Panc1 (cell line): Measurements from ENCODE around the gene GPC3. TPM values are rescaled to one million over a fixed set of nuclear protein-coding genes. Genes with fewer than 3 reads are reported as not detected.

Experiments used
- ATAC-seq: fragments of 200-7000 bp; cut with Tn5 transposase; 2 replicates; pipeline ENCODE4 v1.9.1; 2020; ENCODE audit warnings: mild to moderate bottlenecking, moderate library complexity
- BruUV-seq: library from RNA; stranded (reverse); fragments of 400-500 nt; replicated peaks from 2 replicates; lab custom pipeline; 2021; lab: Mats Ljungman, UMichigan
- CTCF ChIA-PET: fragments of 300-600 bp; sonication (Branson Sonifier 250); formaldehyde crosslinking; loops from one replicate; lab custom pipeline; 2022; ENCODE audit warnings: antibody characterized with exemption; lab: Charles Lee
- POLR2A ChIA-PET: fragments of 300-600 bp; sonication (Branson Sonifier 250); formaldehyde crosslinking; loops from one replicate; lab custom pipeline; 2022; ENCODE audit warnings: antibody characterized with exemption; lab: Charles Lee
- DNase-seq: peaks from one replicate; pipeline ENCODE4 v3.0.0-alpha.2; 2010; ENCODE audit warnings: low read depth, low spot score
- H3K27ac ChIP-seq: 2 replicates; pipeline ENCODE4 v1.5.1; 2011; ENCODE audit warnings: mild to moderate bottlenecking, low read length, inconsistent platforms
- H3K27me3 ChIP-seq: fragments of 200-500 bp; sonication (Bioruptor generic); 2 replicates; pipeline ENCODE4 v1.6.0; 2014; ENCODE audit warnings: low read length, inconsistent platforms; ENCODE audit not compliant: control insufficient read depth, insufficient read depth
- H3K36me3 ChIP-seq: fragments of 200-500 bp; sonication (Bioruptor generic); 2 replicates; pipeline ENCODE4 v1.5.1; 2014; ENCODE audit warnings: inconsistent platforms, mild to moderate bottlenecking, low read length, moderate library complexity; ENCODE audit not compliant: control insufficient read depth, insufficient read depth
- H3K4me1 ChIP-seq: 2 replicates; pipeline ENCODE4 v1.5.1; 2011; ENCODE audit warnings: inconsistent platforms, mild to moderate bottlenecking, low read length, moderate library complexity; ENCODE audit not compliant: control insufficient read depth, insufficient read depth
- H3K4me3 ChIP-seq, 2 experiments: 2 replicates each; pipeline ENCODE4 v1.5.1; 2011 to 2012; ENCODE audit warnings: low read depth in 2 of 2, low read length in 2 of 2, mild to moderate bottlenecking in 2 of 2, inconsistent platforms in 1 of 2, moderate library complexity in 1 of 2
- H3K9me3 ChIP-seq: fragments of 200-500 bp; sonication (Bioruptor generic); 2 replicates; pipeline ENCODE4 v1.5.1; 2014; ENCODE audit warnings: low read depth, mild to moderate bottlenecking, inconsistent platforms, low read length, moderate library complexity; ENCODE audit not compliant: control insufficient read depth, insufficient read depth
- CTCF ChIP-seq: fragments of 450-650 bp; IDR thresholded peaks from 2 replicates; pipeline ENCODE4 v1.5.1; 2017; ENCODE audit warnings: mild to moderate bottlenecking
- POLR2AphosphoS5 ChIP-seq: IDR thresholded peaks from 2 replicates; pipeline ENCODE4 v1.6.1; 2012; ENCODE audit warnings: mild to moderate bottlenecking, low read depth, low read length, moderate library complexity
- REST ChIP-seq, 2 experiments: IDR thresholded peaks; 2 replicates each; pipeline ENCODE4 v1.6.1; 2011 to 2012; ENCODE audit warnings: low read depth in 2 of 2, control low read depth in 1 of 2, low read length in 1 of 2, mild to moderate bottlenecking in 1 of 2, moderate library complexity in 1 of 2; ENCODE audit not compliant: insufficient read depth in 1 of 2
- SIN3A ChIP-seq: IDR thresholded peaks from 2 replicates; pipeline ENCODE4 v1.6.1; 2012; ENCODE audit warnings: low read depth, mild to moderate bottlenecking, low read length, moderate library complexity, borderline replicate concordance; ENCODE audit not compliant: insufficient read depth
- TCF7L2 ChIP-seq: IDR thresholded peaks from 2 replicates; pipeline ENCODE4 v1.6.1; 2011; ENCODE audit warnings: mild to moderate bottlenecking, low read depth, low read length, inconsistent platforms
- in situ Hi-C: cut with HindIII; loops from 2 replicates; pipeline ENCODE4 v1.10.0; 2016; ENCODE audit warnings: low sequenced_read_pairs, low pct_unique_long_range_greater_than_20kb
- intact Hi-C: fragments of 100-400 bp; cut with micrococcal nuclease; formaldehyde crosslinking; loops from one replicate; pipeline ENCODE4 v1.10.0; 2022; ENCODE audit not compliant: unreplicated experiment
- total RNA-seq: library from RNA; stranded (reverse); gene quantifications from one replicate; pipeline ENCODE4 v1.2.1, GENCODE V29; 2021; ENCODE audit not compliant: unreplicated experiment

Gene GPC3
- total RNA-seq, 1 experiment from 2014 or later = 0.95 TPM

- H3K27me3 ChIP-seq = no peaks in the 10 kb centered on the region
- no peak overlapping the region for H3K27ac ChIP-seq
- H3K4me3 ChIP-seq = no peak overlapping the region
- no peaks in the 10 kb centered on the region for H3K36me3 ChIP-seq
- no peak for ATAC-seq
- intact Hi-C loops = no loop called here
- no TSS peak for BruUV-seq
- in situ Hi-C loops = no loop called here
- ChIA-PET POLR2A (interaction anchor here (0.7 kb wide), 1 partner anchor 36 kb away, joined by 3 read pairs; no protein-coding TSS in a partner anchor), CTCF (no interaction called here)
- H3K4me1 ChIP-seq = no peaks in the 10 kb centered on the region
- DNase-seq = no peak
- no peaks in the 10 kb centered on the region for H3K9me3 ChIP-seq
- TF ChIP-seq CTCF (no peak), REST (IDR thresholded peaks at IDR 0.05; ENCODE audit: insufficient read depth in 1 of 2, low read depth in 2 of 2, low read length in 1 of 2) (no peak), TCF7L2 (no peak), POLR2AphosphoS5 (no peak), SIN3A (no peak)
These were observed 244.1 kb downstream of the GPC3 start for GRCh38 chrX:133741303-133741702.

GRCh38 chrX:133726642-133727041, 258.8 kb downstream of the GPC3 start:
- Histone ChIP-seq H3K27ac (peak overlapping the region; percentile 75), H3K27me3 (no peaks in the 10 kb centered on the region), H3K9me3 (no peaks in the 10 kb centered on the region), H3K4me3 (no peak overlapping the region), H3K4me1 (peaks cover 12% of the 10 kb centered on the region), H3K36me3 (no peaks in the 10 kb centered on the region)
- DNase-seq (no peak), ATAC-seq (peak; percentile 61)
- in situ Hi-C loops = no loop called here
- CTCF ChIA-PET = no interaction called here
- POLR2A ChIA-PET = no interaction called here
- BruUV-seq = no TSS peak
- intact Hi-C loops = no loop called here
- TF ChIP-seq POLR2AphosphoS5 (no peak), SIN3A (no peak), CTCF (no peak)
